Subcutaneous abdominal adipose tissue (tissue), 5 donors: ENCODE measurements around the gene ZNF772.
"Not testable (repeated sequence)": the region's sequence is repeated elsewhere in the genome, so short reads cannot be mapped to it uniquely, and the experiment has no call there.

Experiments used
- H3K27ac ChIP-seq: one replicate; pipeline ENCODE4 v1.7.0; 2013; ENCODE audit warnings: low read depth, mild to moderate bottlenecking, inconsistent platforms, low read length, moderate library complexity
- H3K27me3 ChIP-seq, 5 donors: one replicate each; pipeline ENCODE4 v1.7.0; 2013; ENCODE audit warnings: low read length in 5 of 5, inconsistent platforms in 1 of 5; ENCODE audit not compliant: control insufficient read depth in 5 of 5, insufficient read depth in 4 of 5
- H3K36me3 ChIP-seq, 5 donors: one replicate each; pipeline ENCODE4 v1.7.0; 2013; ENCODE audit warnings: low read length in 5 of 5; ENCODE audit not compliant: control insufficient read depth in 5 of 5, insufficient read depth in 5 of 5
- H3K4me1 ChIP-seq, 5 donors: one replicate each; pipeline ENCODE4 v1.7.0; 2013; ENCODE audit warnings: low read length in 5 of 5, mild to moderate bottlenecking in 3 of 5, moderate library complexity in 1 of 5; ENCODE audit not compliant: control insufficient read depth in 5 of 5, insufficient read depth in 5 of 5
- H3K4me3 ChIP-seq, 5 donors: one replicate each; pipeline ENCODE4 v1.7.0; 2013; ENCODE audit warnings: low read length in 5 of 5, low read depth in 1 of 5
- H3K9ac ChIP-seq, 5 donors: one replicate each; pipeline ENCODE4 v1.7.0; 2013; ENCODE audit warnings: low read length in 5 of 5, mild to moderate bottlenecking in 4 of 5, moderate library complexity in 3 of 5
- H3K9me3 ChIP-seq, 5 donors: one replicate each; pipeline ENCODE4 v1.7.0; 2013; ENCODE audit warnings: low read length in 5 of 5; ENCODE audit not compliant: control insufficient read depth in 5 of 5
- donor health status: healthy.
- donor health status: healthy.
- donor health status: healthy.
- donor health status: healthy.
- donor health status: healthy.

Gene ZNF772

GRCh38 chr19:57488299-57488644 is 10.9 kb upstream of the ZNF772 start:
- not testable (repeated sequence) for H3K27ac ChIP-seq, H3K27me3 ChIP-seq, H3K4me1 ChIP-seq, H3K9me3 ChIP-seq
- Histone ChIP-seq H3K36me3 (peaks cover 4 to 26% (median 19%) of the 10 kb centered on the region in 5 donors), H3K9ac (peak overlapping the region in 1 of 5 donors; percentile 4), H3K4me3 (peak overlapping the region in 4 of 5 donors; percentile 35 to 44 (median 42))

GRCh38 chr19:57487477-57488298 is 10.3 kb upstream of the ZNF772 start, which contains the start of gene ZNF419:
TSS of gene ZNF419 (plus strand) at chr19:57487750. CDS start at chr19:57487951, 201 bp downstream.
- not testable (repeated sequence) for H3K27me3 ChIP-seq, H3K9me3 ChIP-seq, H3K4me1 ChIP-seq
- Histone ChIP-seq H3K27ac (peak within 1 kb of the TSS; percentile 46), H3K36me3 (peaks cover 0 to 20% (median 15%) of the 10 kb centered on the region in 5 donors), H3K9ac (peak within 1 kb of the TSS; percentile 56 to 93 (median 90)), H3K4me3 (peak within 1 kb of the TSS; percentile 44 to 98 (median 95))

- Histone ChIP-seq H3K27ac (no peak overlapping the region), H3K36me3 (peaks cover 33 to 50% (median 37%) of the 10 kb centered on the region in 5 donors), H3K4me1 (peaks cover 3 to 20% (median 15%) of the 10 kb centered on the region in 5 donors), H3K9ac (no peak overlapping the region), H3K4me3 (peak overlapping the region; percentile 33 to 95 (median 91)), H3K27me3 (no peaks in the 10 kb centered on the region), H3K9me3 (peaks cover 70 to 82% (median 80%) of the 10 kb centered on the region in 5 donors)
Observed at GRCh38 chr19:57473646-57474045, 3.7 kb downstream of the ZNF772 start.

- peaks cover 39 to 80% (median 61%) of the 10 kb centered on the region in 5 donors for H3K9me3 ChIP-seq
- H3K27ac ChIP-seq = no peak overlapping the region
- H3K36me3 ChIP-seq = peaks cover 4 to 14% (median 7%) of the 10 kb centered on the region in 5 donors
- no peaks in the 10 kb centered on the region for H3K4me1 ChIP-seq
- H3K9ac ChIP-seq = no peak overlapping the region
- H3K4me3 ChIP-seq = peak overlapping the region; percentile 28 to 61 (median 45)
- no peaks in the 10 kb centered on the region for H3K27me3 ChIP-seq
Observed at GRCh38 chr19:57466489-57466888, 10.9 kb downstream of the ZNF772 start.

- Histone ChIP-seq H3K4me1 (no peaks in the 10 kb centered on the region), H3K9ac (no peak overlapping the region), H3K27ac (no peak overlapping the region), H3K9me3 (peaks cover 33 to 80% (median 57%) of the 10 kb centered on the region in 5 donors), H3K27me3 (no peaks in the 10 kb centered on the region), H3K4me3 (peak overlapping the region; percentile 12 to 61 (median 34)), H3K36me3 (peaks cover 4 to 10% (median 7%) of the 10 kb centered on the region in 5 donors)
Observed at GRCh38 chr19:57465680-57466381, 11.5 kb downstream of the ZNF772 start.

- Histone ChIP-seq H3K4me3 (peak overlapping the region in 1 of 5 donors; percentile 22), H3K36me3 (peaks cover 0 to 4% (median 0%) of the 10 kb centered on the region in 5 donors), H3K27ac (no peak overlapping the region), H3K9me3 (peaks cover 20 to 49% (median 26%) of the 10 kb centered on the region in 5 donors), H3K27me3 (no peaks in the 10 kb centered on the region), H3K9ac (no peak overlapping the region), H3K4me1 (no peaks in the 10 kb centered on the region)
Observed at GRCh38 chr19:57452307-57452706, 25.1 kb downstream of the ZNF772 start.

- H3K4me1 ChIP-seq = peaks cover 0 to 9% (median 0%) of the 10 kb centered on the region in 5 donors
- H3K9me3 ChIP-seq = peaks cover 28 to 77% (median 41%) of the 10 kb centered on the region in 5 donors
Observed at GRCh38 chr19:57443121-57443696, 34.2 kb downstream of the ZNF772 start.

GRCh38 chr19:57441979-57442752 is 35.2 kb downstream of the ZNF772 start:
- Histone ChIP-seq H3K27me3 (no peaks in the 10 kb centered on the region), H3K4me1 (peaks cover 0 to 9% (median 0%) of the 10 kb centered on the region in 5 donors), H3K27ac (no peak overlapping the region), H3K9me3 (peaks cover 25 to 73% (median 39%) of the 10 kb centered on the region in 5 donors), H3K9ac (no peak overlapping the region), H3K4me3 (peak overlapping the region in 2 of 5 donors; percentile 31 to 54), H3K36me3 (peaks cover 15 to 49% (median 37%) of the 10 kb centered on the region in 5 donors)

More at GRCh38 chr19:57443121-57443696, 34.2 kb downstream of the ZNF772 start:
- Histone ChIP-seq H3K27me3 (no peaks in the 10 kb centered on the region), H3K9ac (no peak overlapping the region), H3K27ac (no peak overlapping the region), H3K4me3 (peak overlapping the region in 4 of 5 donors; percentile 25 to 54 (median 32)), H3K36me3 (peaks cover 15 to 43% (median 34%) of the 10 kb centered on the region in 5 donors)

- Histone ChIP-seq H3K9me3 (peaks cover 14 to 44% (median 21%) of the 10 kb centered on the region in 5 donors), H3K36me3 (peaks cover 3 to 34% (median 25%) of the 10 kb centered on the region in 5 donors), H3K4me1 (peaks cover 5 to 22% (median 19%) of the 10 kb centered on the region in 5 donors), H3K27me3 (no peaks in the 10 kb centered on the region), H3K9ac (no peak overlapping the region), H3K27ac (no peak overlapping the region), H3K4me3 (peak overlapping the region in 1 of 5 donors; percentile 15)
Observed at GRCh38 chr19:57438925-57439324, 38.4 kb downstream of the ZNF772 start.
